Loucy (cell line): ENCODE measurements around the gene SERTAD3.
A peak's percentile ranks its signal among the peaks of the same experiment; 100 is the strongest.

ENCODE experiments used
- H2AFZ ChIP-seq: fragments of 200-600 bp; sonication (generic); 2 replicates; pipeline ENCODE4 v1.6.0; 2016; ENCODE audit warnings: antibody characterized with exemption, mild to moderate bottlenecking, low read length, moderate library complexity
- H3F3A ChIP-seq: fragments of 200-600 bp; 2 replicates; pipeline ENCODE4 v1.6.0; 2016; ENCODE audit warnings: antibody characterized with exemption, low read depth, mild to moderate bottlenecking
- H3K27me3 ChIP-seq: fragments of 200-600 bp; sonication (generic); 2 replicates; pipeline ENCODE4 v1.6.1; 2014; ENCODE audit warnings: low read length, mild to moderate bottlenecking; ENCODE audit not compliant: insufficient read depth, poor library complexity, severe bottlenecking
- H3K36me3 ChIP-seq: fragments of 200-600 bp; sonication (generic); 2 replicates; pipeline ENCODE4 v1.6.1; 2016; ENCODE audit warnings: low read length; ENCODE audit not compliant: insufficient read depth
- H3K4me1 ChIP-seq: fragments of 200-600 bp; sonication (generic); 2 replicates; pipeline ENCODE4 v1.5.1; 2014; ENCODE audit warnings: low read length, mild to moderate bottlenecking; ENCODE audit not compliant: insufficient read depth, poor library complexity, severe bottlenecking
- H3K4me2 ChIP-seq: fragments of 200-600 bp; sonication (generic); 2 replicates; pipeline ENCODE4 v1.6.0; 2014; ENCODE audit warnings: antibody characterized with exemption, low read length, low read depth, mild to moderate bottlenecking; ENCODE audit not compliant: poor library complexity, severe bottlenecking
- H3K4me3 ChIP-seq: fragments of 200-600 bp; sonication (generic); 2 replicates; pipeline ENCODE4 v1.5.1; 2014; ENCODE audit warnings: low read length, mild to moderate bottlenecking, mixed read lengths; ENCODE audit not compliant: poor library complexity, severe bottlenecking
- H3K79me2 ChIP-seq: fragments of 200-600 bp; sonication (generic); 2 replicates; pipeline ENCODE4 v1.6.1; 2014; ENCODE audit warnings: low read length; ENCODE audit not compliant: insufficient read depth
- H3K9ac ChIP-seq: fragments of 200-600 bp; sonication (generic); 2 replicates; pipeline ENCODE4 v1.6.0; 2014; ENCODE audit warnings: mild to moderate bottlenecking, low read depth, low read length, moderate library complexity; ENCODE audit not compliant: poor library complexity, severe bottlenecking
- H3K9me2 ChIP-seq: fragments of 200-600 bp; sonication (generic); replicated peaks from 2 replicates; pipeline ENCODE4 v1.6.1; 2016; ENCODE audit warnings: low read depth, low read length, mixed read lengths
- H3K9me3 ChIP-seq: fragments of 200-600 bp; sonication (generic); 2 replicates; pipeline ENCODE4 v1.6.1; 2014; ENCODE audit warnings: mild to moderate bottlenecking, antibody characterized with exemption, low read length, low read depth; ENCODE audit not compliant: insufficient read depth
- H4K20me1 ChIP-seq: fragments of 200-600 bp; sonication (generic); 2 replicates; pipeline ENCODE4 v1.6.0; 2014; ENCODE audit warnings: antibody characterized with exemption, low read length, mild to moderate bottlenecking; ENCODE audit not compliant: insufficient read depth, poor library complexity, severe bottlenecking
- CTCF ChIP-seq: fragments of 200-600 bp; sonication (generic); conservative IDR thresholded peaks from 2 replicates; pipeline ENCODE4 v1.5.1; 2014; ENCODE audit warnings: mild to moderate bottlenecking, antibody characterized with exemption, low read length
- EZH2phosphoT487 ChIP-seq: fragments of 200-600 bp; IDR thresholded peaks from 2 replicates; pipeline ENCODE4 v1.6.1; 2018; ENCODE audit warnings: antibody characterized with exemption, mild to moderate bottlenecking, moderate library complexity, borderline replicate concordance

SERTAD3 gene

DNA sequence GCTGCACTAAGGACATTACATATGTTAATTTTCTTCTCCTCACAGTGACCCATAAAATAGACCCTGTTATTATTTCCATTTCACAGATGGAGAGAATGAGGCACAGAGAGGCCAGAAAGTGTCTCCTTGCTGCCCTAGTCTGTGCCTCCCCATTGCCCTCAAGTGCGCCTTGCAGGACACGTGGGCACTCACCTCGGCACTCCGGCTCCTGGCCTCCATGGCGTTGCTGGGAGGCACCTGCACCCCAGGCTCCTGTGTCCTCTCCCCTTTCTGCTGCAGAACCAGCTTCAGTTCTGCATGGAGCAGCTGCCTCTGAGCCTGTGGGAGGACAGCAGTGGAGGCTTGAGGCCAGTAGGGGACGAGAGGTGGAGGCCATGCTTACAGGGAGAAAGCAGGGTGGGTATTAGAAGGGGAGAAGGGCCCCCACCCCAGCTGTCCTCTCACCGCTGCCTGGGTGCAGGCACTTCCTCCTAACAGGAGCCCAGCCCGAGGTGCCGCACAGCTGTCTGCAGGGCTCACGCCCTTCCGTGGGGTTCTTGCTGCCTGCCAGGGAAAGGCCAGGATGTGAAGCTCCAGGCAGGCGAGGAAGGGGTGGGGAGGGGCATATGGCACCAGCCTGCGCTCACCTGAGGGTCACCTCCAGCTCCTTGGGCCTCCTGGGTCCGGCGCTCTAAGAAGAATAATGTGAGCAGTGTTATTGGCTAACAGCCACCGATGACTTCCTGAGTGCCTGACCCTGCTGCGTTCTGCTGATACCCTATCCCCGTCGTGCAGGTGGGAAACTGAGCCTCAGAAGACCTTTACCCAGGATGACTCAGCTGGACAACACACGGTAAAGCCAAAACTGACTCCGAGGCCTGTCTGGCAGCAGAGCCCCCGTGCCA, 36.2 kb downstream of the SERTAD3 start:
- H3K9me2 ChIP-seq: no peaks in the 10 kb centered on the region
- no peaks in the 10 kb centered on the region for H3K9me3 ChIP-seq
- no peak overlapping the region for H3K9ac ChIP-seq
- H3K36me3 ChIP-seq: no peaks in the 10 kb centered on the region
- H2AFZ ChIP-seq: no peak overlapping the region
- H3K79me2 ChIP-seq: no peaks in the 10 kb centered on the region
- no peaks in the 10 kb centered on the region for H3K27me3 ChIP-seq
- no peak overlapping the region for H3K4me3 ChIP-seq
- TF ChIP-seq EZH2phosphoT487 (no peak), CTCF (no peak)
- no peak overlapping the region for H3K4me2 ChIP-seq
- peaks cover 2% of the 10 kb centered on the region; the same call in 1 of the 2 replicates for H3F3A ChIP-seq
- no peaks in the 10 kb centered on the region for H4K20me1 ChIP-seq
- H3K4me1 ChIP-seq: peaks cover 5% of the 10 kb centered on the region

GRCh38 chr19:40403262-40403984, 40.7 kb downstream of the SERTAD3 start:
- Histone ChIP-seq H3K4me2 (peak overlapping the region; percentile 89), H2AFZ (peak overlapping the region; percentile 96), H3K4me3 (peak overlapping the region; percentile 75), H3F3A (peaks cover 2% of the 10 kb centered on the region; the same call in 1 of the 2 replicates), H3K79me2 (no peaks in the 10 kb centered on the region), H3K9ac (peak overlapping the region; percentile 66), H3K27me3 (no peaks in the 10 kb centered on the region), H4K20me1 (no peaks in the 10 kb centered on the region), H3K36me3 (no peaks in the 10 kb centered on the region), H3K4me1 (no peaks in the 10 kb centered on the region), H3K9me3 (no peaks in the 10 kb centered on the region), H3K9me2 (no peaks in the 10 kb centered on the region)
- TF ChIP-seq CTCF (no peak), EZH2phosphoT487 (no peak)

DNA sequence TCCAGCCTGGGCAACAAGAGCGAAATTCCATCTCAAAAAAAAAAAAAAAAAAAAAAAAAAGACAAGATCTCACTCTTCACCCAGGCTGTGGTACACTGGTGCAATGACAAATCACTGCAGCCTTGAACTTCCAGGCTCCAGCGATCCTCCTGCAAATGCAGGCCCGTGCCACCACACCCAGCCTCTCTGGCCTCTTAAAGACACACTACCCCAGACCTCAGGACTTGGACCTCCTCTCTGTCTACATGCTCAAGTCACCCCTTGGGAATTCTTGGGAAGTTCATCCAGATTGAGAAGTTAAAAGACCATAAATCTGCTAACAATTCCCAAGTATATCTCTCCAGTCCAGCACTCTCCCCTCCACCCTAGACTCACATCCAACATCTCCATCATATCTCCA, 43.6 kb downstream of the SERTAD3 start:
- Histone ChIP-seq H3K27me3 (no peaks in the 10 kb centered on the region), H2AFZ (no peak overlapping the region), H4K20me1 (no peaks in the 10 kb centered on the region), H3K9ac (no peak overlapping the region), H3K9me3 (no peaks in the 10 kb centered on the region), H3K4me3 (no peak overlapping the region), H3K79me2 (no peaks in the 10 kb centered on the region), H3K4me2 (no peak overlapping the region), H3F3A (peaks cover 2% of the 10 kb centered on the region; the same call in 1 of the 2 replicates), H3K9me2 (no peaks in the 10 kb centered on the region), H3K36me3 (no peaks in the 10 kb centered on the region), H3K4me1 (no peaks in the 10 kb centered on the region)
- TF ChIP-seq EZH2phosphoT487 (no peak), CTCF (no peak)
